Measurements from ENCODE around the gene ABHD6.
"Not testable (repeated sequence)": the region's sequence is repeated elsewhere in the genome, so short reads cannot be mapped to it uniquely, and the experiment has no call there.

Gene ABHD6

DNA sequence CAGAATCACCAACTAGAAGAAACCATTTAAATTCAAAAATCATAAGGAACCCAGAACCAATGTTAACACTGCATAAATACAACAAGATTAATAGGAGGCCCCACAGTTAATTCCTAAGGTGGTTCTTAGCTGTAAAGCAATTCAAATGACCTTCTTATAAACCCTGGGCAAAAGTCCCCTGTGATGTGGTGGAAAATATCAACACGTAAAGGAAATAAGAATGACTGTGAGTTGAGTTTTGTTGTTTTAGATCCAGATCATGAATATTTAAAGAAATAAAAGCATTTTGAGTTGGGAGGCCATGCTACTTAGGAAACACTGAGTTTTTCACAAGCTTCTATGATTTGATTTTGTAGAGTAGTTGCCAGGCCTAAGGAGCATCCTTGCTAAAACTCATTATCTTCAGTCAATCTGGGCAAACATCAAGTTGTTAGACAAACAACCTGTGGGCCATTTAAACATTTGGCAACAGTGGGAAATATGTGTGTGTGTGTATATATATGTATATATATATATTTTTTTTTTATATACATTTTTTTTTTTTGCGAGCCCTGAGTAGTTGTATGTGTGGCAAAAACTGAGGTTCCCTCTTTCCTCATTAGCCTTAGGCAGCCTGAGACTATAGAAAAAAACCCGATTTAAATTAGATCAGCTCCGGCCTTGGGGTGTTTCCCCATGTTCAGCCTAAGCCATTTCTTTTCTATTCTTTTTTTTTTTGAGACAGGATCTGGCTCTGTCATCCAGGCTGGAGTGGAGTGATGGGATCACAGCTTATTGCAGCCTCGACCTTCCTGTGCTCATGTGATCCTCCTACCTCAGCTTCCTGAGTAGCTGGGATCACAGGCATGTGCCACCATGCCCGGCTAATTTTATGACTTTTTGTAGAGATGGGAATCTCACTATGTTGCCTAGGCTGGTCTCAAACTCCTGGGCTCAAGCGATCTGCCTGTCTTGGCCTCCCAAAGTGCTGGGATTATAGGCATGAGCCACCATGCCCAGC lies 87.1 kb downstream of the ABHD6 start:
- DNase-seq = peak; percentile 23

- DNase-seq = no peak
These were observed 88.0 kb downstream of the ABHD6 start for GRCh38 chr3:58325525-58325992.

DNA sequence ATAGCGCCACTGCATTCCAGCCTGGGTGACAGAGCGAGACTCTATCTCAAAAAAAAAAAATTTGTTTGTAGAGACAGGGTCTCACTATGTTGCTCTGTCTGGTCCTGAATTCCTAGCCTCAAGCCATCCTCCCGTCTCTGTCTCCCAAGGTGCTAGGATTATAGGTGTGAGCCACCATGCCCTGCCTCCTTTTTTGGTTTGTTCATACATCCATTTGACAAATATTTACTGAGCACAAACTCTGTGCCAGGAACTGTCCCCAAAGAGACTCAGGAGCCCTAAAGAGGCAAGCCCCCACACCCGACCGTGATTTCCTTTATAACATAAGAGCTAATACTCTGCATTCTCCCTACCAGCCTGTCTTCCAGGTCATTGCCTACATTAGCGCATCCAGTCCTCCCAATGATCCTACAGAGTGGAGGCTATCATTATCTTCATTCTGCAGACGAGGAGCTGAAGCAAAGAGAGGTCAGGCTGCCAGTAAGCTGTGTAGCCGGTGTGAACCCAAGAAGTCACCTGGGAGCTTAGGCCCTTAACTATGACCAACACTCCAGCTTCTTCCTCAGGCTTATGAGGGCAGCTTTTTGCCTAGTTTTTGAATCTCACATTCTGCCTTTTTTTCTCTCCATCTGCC lies 88.8 kb downstream of the ABHD6 start:
- DNase-seq = no peak

GRCh38 chr3:58329150-58329921 lies 91.7 kb downstream of the ABHD6 start:
- DNase-seq = no peak

- no peak for DNase-seq
These were observed 92.4 kb downstream of the ABHD6 start for GRCh38 chr3:58329922-58330413.

GRCh38 chr3:58331593-58332152 lies 94.1 kb downstream of the ABHD6 start:
- no peak for DNase-seq

DNA sequence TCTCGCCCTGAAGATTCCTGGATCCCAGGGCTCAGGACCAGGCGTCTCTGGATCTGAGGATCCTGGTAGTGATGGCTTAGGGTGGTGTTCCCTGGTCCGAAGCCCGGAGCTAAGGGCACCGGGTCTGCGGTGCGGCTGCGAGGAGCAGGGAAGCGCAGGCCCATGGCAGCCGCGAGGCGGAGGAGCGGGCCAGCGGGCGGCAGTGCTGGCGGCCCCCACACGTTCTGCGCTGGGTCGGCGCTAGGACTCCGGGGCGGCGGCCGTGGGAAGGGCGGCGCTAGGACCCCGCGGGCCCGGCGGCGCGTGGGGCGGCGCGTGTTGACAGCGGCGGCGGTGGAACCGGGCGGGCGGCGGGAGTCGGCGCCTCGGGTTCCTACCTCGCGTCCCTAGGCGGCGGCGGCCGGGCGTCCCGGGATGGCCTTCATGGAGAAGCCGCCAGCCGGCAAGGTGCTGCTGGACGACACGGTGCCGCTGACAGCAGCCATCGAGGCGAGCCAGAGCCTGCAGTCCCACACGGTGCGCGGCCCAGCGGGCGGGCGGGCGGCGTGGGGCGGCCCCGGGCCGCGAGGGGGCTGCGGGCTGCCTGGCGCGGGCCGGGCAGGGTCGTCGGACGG lies 95.1 kb downstream of the ABHD6 start, which contains the start of gene PXK:
Gene PXK, plus strand, starts transcription at position 318 of the 614 bp plus-strand sequence. Its CDS starts 97 bp downstream, at position 415.
- DNase-seq = peak; percentile 79

DNA sequence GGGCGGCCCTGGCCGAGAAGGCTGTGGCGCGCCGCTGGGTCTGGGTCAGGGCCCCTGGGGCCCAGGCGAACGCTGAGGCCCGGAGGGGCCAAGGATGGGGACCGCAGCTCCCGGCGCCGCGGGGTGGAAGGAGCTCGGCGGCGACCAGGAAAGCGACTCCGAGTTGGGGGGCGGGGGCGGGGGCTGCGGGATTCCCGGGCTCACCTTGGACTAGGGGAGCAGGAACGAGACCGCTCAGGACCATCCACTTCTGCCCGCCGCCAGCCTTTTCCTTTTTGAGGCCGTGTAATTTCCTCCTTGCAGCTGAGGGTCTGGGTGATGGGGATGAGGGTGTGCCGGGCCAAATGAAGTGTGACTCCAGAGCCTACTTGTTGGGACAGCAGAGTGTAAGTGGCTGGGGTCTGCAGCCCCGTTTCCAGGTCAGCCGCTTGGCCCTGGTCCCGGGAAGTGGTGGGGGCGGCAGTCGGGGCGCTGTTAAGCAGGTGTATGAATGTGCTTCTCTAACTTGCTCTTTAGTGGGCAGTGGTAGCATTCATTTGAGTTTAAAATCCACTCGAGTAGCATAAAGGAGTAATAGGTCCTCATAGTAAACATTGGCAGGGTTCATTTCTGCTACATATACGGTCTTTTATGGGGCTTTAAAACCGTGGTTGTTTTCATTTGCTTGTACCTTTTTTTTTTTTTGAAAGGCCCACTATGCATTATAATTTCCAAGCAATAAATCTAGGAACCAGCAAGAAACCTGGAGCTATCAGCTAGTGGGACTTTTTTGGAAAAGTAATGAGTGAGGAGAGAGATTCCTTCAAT lies 95.8 kb downstream of the ABHD6 start:
- peak; percentile 36 for DNase-seq

DNA sequence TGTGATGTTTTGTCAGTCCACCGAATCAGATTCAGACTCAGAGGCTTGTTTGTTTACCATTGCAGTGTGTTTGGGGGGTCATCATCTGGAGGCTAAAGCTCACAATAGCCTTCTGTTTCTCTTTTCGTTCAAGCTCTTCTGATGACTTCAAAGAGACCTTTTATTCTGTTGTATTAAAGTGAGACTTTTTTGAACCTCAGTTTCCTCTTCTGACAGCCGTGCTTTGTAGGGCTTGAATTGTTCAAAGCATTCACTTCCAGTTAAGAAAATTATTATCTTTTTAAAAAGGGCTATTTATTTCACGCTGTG lies 96.4 kb downstream of the ABHD6 start:
- DNase-seq = no peak

DNA sequence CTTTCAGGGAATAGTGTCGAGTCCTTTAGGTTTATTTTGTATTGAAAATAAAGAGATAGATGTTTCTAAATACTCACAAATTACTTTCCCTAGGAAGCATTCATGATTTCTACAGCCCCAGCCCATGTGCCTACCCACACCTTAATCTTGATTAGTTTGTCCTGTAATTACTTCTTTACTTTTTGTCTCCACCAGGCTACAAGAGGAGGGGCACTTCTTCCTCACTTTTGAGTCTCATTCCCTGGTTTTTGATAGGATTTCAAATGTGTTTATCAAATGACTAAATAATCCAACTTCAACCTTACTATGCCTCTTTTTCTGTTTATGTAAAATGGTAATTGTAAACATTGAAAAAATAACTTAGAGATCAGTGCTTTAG lies 96.9 kb downstream of the ABHD6 start:
- DNase-seq = no peak

DNA sequence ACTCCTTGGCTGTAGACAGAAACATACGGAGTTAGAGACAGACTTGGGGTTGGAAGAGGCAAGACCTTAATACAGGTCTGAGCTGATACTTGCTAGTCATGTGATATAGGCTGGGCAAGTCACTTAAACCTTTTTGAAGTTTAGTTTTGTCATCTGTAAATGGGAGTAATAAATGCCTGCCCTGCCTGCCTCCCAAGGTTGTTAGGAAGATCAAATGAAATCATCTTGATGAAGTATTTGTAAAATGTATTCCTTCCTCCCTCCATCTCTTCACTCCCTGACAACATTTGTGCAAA lies 98.0 kb downstream of the ABHD6 start:
- no peak for DNase-seq

DNA sequence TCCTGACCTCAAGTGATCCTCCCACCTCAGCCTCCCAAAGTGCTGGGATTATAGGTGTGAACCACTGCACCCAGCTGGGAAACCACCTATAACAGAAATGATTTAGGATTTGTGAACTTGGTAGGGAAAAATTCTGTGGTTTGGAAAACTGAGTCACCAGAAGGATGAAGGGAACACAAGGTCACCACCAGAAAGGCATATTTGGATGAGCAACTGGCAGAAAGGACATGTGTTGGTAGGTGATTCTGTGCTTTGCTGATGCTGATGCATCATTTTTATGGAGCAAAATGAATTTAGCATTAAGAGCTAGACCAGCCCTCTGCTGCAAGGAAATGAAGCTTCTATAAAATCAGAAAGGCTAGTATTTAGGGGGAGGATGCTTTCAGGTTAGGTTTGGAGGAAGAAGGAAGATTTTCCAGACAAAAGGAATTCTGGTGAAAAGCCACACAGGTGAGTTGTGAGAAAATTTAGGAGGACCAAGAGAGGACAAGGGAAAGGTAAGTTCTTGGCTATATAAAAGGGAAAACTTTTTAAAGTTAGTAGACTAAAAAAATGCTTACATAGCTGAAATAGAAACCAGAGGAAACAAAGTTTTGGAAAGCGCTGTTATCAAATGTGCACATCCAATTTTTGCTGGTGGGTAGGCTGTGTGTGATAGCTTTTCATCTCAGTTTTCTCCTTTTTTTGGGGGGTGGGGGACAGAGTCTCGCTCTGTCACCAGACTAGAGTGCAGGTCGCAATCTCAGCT lies 98.7 kb downstream of the ABHD6 start:
- no peak for DNase-seq

DNA sequence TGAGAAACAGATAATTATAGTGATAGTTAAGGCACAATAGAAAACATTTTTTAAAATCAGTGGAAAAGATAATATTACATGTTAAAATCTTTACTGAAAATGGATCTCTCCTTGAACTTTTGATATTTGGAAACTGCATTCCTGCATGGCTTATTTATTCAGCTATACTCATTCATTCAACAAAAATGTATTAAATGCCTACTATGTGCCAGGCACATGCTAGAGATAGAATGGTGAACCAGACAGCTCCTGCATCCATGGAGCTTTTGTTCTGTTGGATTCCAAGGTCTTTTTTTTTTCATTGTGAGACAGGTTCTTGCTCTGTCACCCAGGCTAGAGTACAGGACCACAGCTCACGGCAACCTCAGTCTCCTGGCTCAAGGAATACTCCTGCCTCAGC lies 99.6 kb downstream of the ABHD6 start:
- no peak for DNase-seq

DNA sequence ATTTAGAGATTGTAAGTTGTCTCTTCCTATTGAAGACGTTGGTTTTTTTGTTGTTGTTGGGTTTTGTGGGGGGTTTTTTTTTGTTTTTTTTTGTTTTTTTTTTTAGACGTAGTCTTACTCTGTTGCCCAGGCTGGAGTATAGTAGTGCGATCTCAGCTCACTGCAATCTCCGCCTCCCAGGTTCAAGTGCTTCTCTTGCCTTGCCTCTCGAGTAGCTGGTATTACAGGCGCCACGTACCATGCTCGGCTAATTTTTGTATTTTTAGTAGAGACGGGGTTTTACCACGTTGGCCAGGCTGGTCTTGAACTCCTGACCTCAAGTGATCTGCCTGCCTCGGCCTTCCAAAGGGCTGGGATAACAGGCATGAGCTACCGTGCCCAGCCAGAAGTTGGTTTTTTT lies 101.6 kb downstream of the ABHD6 start:
- DNase-seq = not testable (repeated sequence)

GRCh38 chr3:58340594-58341244 lies 103.1 kb downstream of the ABHD6 start:
- DNase-seq = no peak

- no peak for DNase-seq
These were observed 103.8 kb downstream of the ABHD6 start for GRCh38 chr3:58341376-58341775.

- no peak for DNase-seq
These were observed 105.1 kb downstream of the ABHD6 start for GRCh38 chr3:58342676-58343075.

Data from stimulated activated CD4-positive, alpha-beta T cell treated with anti-CD3 and anti-CD28 coated beads, Interleukin-4, amount 100 ng/mL, for 24 hours (primary cell).